Stimulated activated CD4-positive, alpha-beta T cell treated with anti-CD3 and anti-CD28 coated beads, TNF-alpha, amount 100 ng/mL, for 48 hours (primary cell): Measurements from ENCODE around the gene PCDHGC4.

ENCODE experiments used
- DNase-seq, 3 donors: peaks; one replicate each; pipeline ENCODE4 v3.0.0-alpha.2; 2020; ENCODE audit warnings: low read depth in 3 of 3

Gene PCDHGC4

DNA sequence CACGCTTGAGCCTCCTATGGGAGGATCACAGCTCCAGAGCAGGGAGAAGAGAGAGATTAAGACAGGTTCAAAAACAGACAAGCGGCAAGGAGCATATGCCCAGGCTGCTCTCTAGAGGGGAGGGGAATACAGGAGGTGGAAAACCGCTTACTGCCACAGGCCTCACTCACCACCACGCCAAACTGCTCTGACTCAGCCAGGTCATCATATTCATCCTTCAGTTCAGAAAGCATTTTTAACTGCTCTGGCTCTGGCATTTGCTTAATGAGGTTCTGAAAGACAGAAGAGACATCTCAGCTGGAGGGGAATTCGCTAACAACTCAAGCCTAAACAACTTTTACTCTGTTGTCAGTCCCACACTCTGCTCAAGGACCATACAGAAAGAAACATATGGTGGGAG lies 44.2 kb downstream of the PCDHGC4 start:
- DNase-seq: no peak

DNA sequence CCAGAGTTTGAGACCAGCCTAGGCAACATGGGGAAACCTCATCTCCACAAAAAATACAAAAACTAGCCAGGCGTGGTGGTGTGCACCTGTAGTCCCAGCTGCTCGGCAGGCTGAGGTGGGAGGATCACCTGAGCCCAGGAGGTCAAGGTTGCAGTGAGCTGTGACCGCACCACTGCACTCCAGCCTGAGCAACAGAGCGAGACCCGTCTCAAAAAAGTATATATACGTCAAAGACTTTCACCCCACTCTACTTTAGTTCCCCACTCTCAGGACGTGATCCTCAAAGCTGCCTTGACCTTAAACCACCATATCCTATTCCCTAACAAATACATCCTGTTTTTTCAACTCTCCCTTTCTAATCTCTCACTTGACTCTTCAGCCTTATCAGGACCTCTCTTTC lies 45.0 kb downstream of the PCDHGC4 start:
- DNase-seq: no peak

DNA sequence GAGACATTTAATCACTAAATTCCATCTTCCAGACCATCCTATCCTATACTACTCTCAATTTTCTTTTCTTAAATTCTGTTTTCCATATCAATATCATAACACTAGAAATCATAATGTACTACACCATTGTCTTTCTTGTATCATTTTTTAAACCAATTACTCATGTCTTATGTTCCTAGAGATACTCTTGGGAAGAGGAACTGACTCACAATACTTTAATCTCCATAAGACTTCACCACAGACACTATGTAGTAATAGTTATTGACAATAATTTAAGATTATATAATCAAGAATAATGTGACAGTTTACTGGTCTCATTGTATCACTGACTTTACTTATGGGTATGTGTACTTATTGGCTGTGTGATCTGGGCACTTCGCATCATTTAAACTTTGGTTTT lies 47.9 kb downstream of the PCDHGC4 start:
- no peak for DNase-seq

DNA sequence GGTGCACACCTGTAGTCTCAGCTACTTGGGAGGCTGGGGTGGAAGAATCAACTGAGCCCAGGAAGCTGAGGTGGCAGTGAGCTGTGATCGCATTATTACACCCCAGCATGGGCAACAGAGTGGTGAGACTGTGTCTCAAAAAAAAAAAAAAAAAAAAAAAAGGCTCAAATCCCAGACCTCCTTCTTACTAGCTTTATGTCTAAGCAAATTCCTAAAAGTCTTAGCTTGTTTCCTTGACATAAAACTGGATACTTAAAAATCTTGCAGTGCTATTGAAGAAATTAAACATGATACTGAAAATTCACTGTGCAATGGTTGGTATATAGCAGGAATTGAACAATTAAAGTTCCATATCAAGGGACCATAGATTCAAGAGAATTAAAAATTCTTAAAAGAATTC lies 49.1 kb downstream of the PCDHGC4 start:
- DNase-seq: no peak

DNA sequence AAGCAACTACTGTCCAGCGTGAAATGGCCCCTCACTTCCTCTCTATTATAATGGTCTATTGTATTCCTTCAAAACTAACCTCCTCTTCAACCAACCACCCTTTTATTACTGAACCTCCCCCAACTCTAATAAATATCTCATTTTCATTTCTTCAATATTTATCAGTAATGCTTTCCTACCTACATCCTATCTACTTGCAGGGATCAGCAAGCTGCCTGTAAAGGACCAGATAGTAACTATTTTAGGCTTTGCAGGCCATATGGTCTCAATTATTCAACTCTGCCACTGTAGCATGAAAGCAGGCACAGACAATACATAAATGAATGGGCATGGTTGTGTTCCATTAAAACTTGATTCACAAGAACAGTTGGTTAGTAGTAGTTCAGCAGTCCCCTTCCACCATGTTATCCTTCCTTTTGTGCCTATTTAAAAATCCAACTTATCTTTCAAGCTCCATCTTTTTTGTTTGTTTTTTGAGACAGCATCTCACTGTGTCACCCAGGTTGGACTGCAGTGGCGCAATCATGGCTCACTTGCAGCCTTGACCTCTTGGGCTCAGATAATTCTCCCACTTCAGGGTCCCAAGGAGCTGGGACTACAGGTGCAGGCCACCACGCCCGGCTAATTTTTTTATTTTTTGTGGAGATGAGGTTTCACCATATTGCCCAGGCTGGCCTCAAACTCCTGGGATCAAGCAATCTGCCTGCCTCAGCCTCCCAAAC lies 49.8 kb downstream of the PCDHGC4 start:
- DNase-seq: no peak
